Pancreas (tissue), 10 donors: ENCODE results near the gene CREB1. TPM values are rescaled to one million over a fixed set of nuclear protein-coding genes. Genes with fewer than 3 reads are reported as not detected.
"Not testable (repeated sequence)": the region's sequence is repeated elsewhere in the genome, so short reads cannot be mapped to it uniquely, and the experiment has no call there.

Experiments
- ATAC-seq, 4 donors: fragments of 200-7000 bp; cut with Tn5 transposase; one replicate each; pipeline versions ENCODE4 v1.8.0 to v1.9.1; 2020; ENCODE audit warnings: mild to moderate bottlenecking in 4 of 4, moderate library complexity in 4 of 4
- DNase-seq, 6 donors: peaks; one replicate each; pipeline ENCODE4 v3.0.0-alpha.2; 2020
- FAIRE-seq: peaks from 2 replicates; lab custom pipeline; 2012; peaks lifted over from hg19 to GRCh38; lab: Jason Lieb, UNC
- H3K27ac ChIP-seq, 4 donors: fragments of 200-600 bp; sonication (generic); 1 replicate in 3 of 4; 2 replicates in 1 of 4; pipeline versions ENCODE4 v1.5.0 to v1.8.0; 2020
- H3K27me3 ChIP-seq, 4 donors: fragments of 200-600 bp; one replicate each; pipeline ENCODE4 v1.8.0; 2021
- H3K36me3 ChIP-seq, 3 donors: fragments of 200-600 bp; sonication (generic) in 1 of 3; one replicate each; pipeline versions ENCODE4 v1.5.0 to v1.8.0; 2020 to 2021
- H3K4me1 ChIP-seq, 3 donors: fragments of 200-600 bp; one replicate each; pipeline ENCODE4 v1.8.0; 2021
- H3K4me3 ChIP-seq, 4 donors: fragments of 200-600 bp; sonication (generic) in 2 of 4; one replicate each; pipeline versions ENCODE4 v1.5.0 to v1.8.0; 2020 to 2021
- H3K9me3 ChIP-seq, 4 donors: fragments of 200-600 bp; one replicate each; pipeline ENCODE4 v1.8.0; 2021
- CTCF ChIP-seq, 4 donors: fragments of 200-600 bp; sonication (generic) in 3 of 4; IDR thresholded peaks; one replicate each; pipeline versions ENCODE4 v1.5.0 to v1.8.0; 2021; ENCODE audit warnings: antibody characterized with exemption in 4 of 4
- WGBS, 2 donors: extraction: QIAGEN DNeasy Blood & Tissue Kit; methylation state at CpG; one replicate each; pipeline ENCODE4 v1.1.7; 2013; 5-methylcytosine and 5-hydroxymethylcytosine counted together
- intact Hi-C, 3 donors: fragments of 100-400 bp; cut with DNase I; formaldehyde crosslinking; loops; one replicate each; pipeline versions ENCODE4 v1.11.1 to v1.14.2; 2022
- polyA plus RNA-seq, 2 donors: library from polyadenylated mRNA; stranded (reverse); fragments of 200-250 nt; gene quantifications; one replicate each; pipeline ENCODE4 v1.2.3, GENCODE V29; 2013
- total RNA-seq, 6 donors: library from RNA; stranded (reverse); fragmentation: NEBNext Ultra II Directional in 4 of 6; extraction: Animal tissue kit (Norgen Biotek cat#: 25700) in 4 of 6; gene quantifications; one replicate each; pipeline versions ENCODE4 v1.2.1 to v1.2.4, GENCODE V29; 2021 to 2023
- donor health status: healthy with polysubstance abuse.
- donor health status: DM: no; HTN: no; CAD: no; lungs with moderate emphysema.
- donor health status: DM: no; HTN: no; CAD: no.
- donor health status: control.
- donor health status: control.
- donor health status: Bipolar disorder and iron deficiency.
- donor health status: DM: yes; HTN: yes; CAD: no.
- donor health status: DM: no; HTN: no; CAD: no.
- donor health status: DM: no; HTN: no; CAD: no.
- donor health status: DM: yes; HTN: yes; CAD: no.

The CREB1 gene
- total and polyA plus RNA-seq, 8 donors: 3.2 to 36.4 (median 19.1) TPM

GRCh38 chr2:207490441-207490840 lies 39.3 kb upstream of the CREB1 start:
- intact Hi-C loops: no loop called here
- H3K36me3 ChIP-seq: no peaks in the 10 kb centered on the region
- no peak for FAIRE-seq

GRCh38 chr2:207491086-207491485 lies 38.7 kb upstream of the CREB1 start:
- H3K27me3 ChIP-seq: no peaks in the 10 kb centered on the region
- intact Hi-C loops: no loop called here
- H3K27ac ChIP-seq: no peak overlapping the region
- DNase-seq (no peak), FAIRE-seq (no peak), ATAC-seq (no peak)
- WGBS, 2 donors: 72 to 77% methylated on average over 2 of the region's 2 CpGs
- no peak overlapping the region for H3K4me3 ChIP-seq
- no peaks in the 10 kb centered on the region for H3K9me3 ChIP-seq
- no peak for TF ChIP-seq CTCF (IDR thresholded peaks at IDR 0.05)
- no peaks in the 10 kb centered on the region for H3K36me3 ChIP-seq
- no peaks in the 10 kb centered on the region for H3K4me1 ChIP-seq

More at GRCh38 chr2:207490441-207490840, 39.3 kb upstream of the CREB1 start:
- H3K27ac ChIP-seq: no peak overlapping the region
- no peak overlapping the region for H3K4me3 ChIP-seq
- H3K4me1 ChIP-seq: no peaks in the 10 kb centered on the region
- no peak for TF ChIP-seq CTCF (IDR thresholded peaks at IDR 0.05)
- DNase-seq: no peak
- ATAC-seq: no peak
- 81 to 85% methylated on average over 3 of the region's 3 CpGs for WGBS, 2 donors
- H3K9me3 ChIP-seq: no peaks in the 10 kb centered on the region
- no peaks in the 10 kb centered on the region for H3K27me3 ChIP-seq

GRCh38 chr2:207491956-207492355 lies 37.8 kb upstream of the CREB1 start:
- intact Hi-C loops: no loop called here
- WGBS, 2 donors: 61 to 85% methylated on average over 5 of the region's 5 CpGs
- no peaks in the 10 kb centered on the region for H3K9me3 ChIP-seq

GRCh38 chr2:207492461-207492860 lies 37.3 kb upstream of the CREB1 start:
- no peaks in the 10 kb centered on the region for H3K4me1 ChIP-seq
- no peak for ATAC-seq
- no peaks in the 10 kb centered on the region for H3K9me3 ChIP-seq
- no peak for TF ChIP-seq CTCF (IDR thresholded peaks at IDR 0.05)
- intact Hi-C loops: no loop called here
- no peak for DNase-seq
- H3K4me3 ChIP-seq: no peak overlapping the region
- 63 to 69% methylated on average over 1 of the region's 1 CpG for WGBS, 2 donors
- no peaks in the 10 kb centered on the region for H3K27me3 ChIP-seq
- no peak for FAIRE-seq
- no peaks in the 10 kb centered on the region for H3K36me3 ChIP-seq
- H3K27ac ChIP-seq: no peak overlapping the region

More at GRCh38 chr2:207491956-207492355, 37.8 kb upstream of the CREB1 start:
- ATAC-seq (no peak), FAIRE-seq (no peak), DNase-seq (no peak)
- no peaks in the 10 kb centered on the region for H3K36me3 ChIP-seq
- H3K27ac ChIP-seq: no peak overlapping the region
- no peaks in the 10 kb centered on the region for H3K27me3 ChIP-seq
- no peaks in the 10 kb centered on the region for H3K4me1 ChIP-seq
- no peak for TF ChIP-seq CTCF (IDR thresholded peaks at IDR 0.05)
- H3K4me3 ChIP-seq: no peak overlapping the region

- Histone ChIP-seq H3K4me3 (no peak overlapping the region), H3K36me3 (no peaks in the 10 kb centered on the region), H3K27me3 (no peaks in the 10 kb centered on the region), H3K4me1 (no peaks in the 10 kb centered on the region), H3K9me3 (no peaks in the 10 kb centered on the region), H3K27ac (no peak overlapping the region)
- ATAC-seq: no peak
- intact Hi-C loops: no loop called here
- no peak for DNase-seq
- FAIRE-seq: no peak
- 73 to 79% methylated on average over 1 of the region's 1 CpG for whole genome bisulfite sequencing, 2 donors
- TF ChIP-seq CTCF (IDR thresholded peaks at IDR 0.05): no peak
Observed at GRCh38 chr2:207494137-207494536, 35.6 kb upstream of the CREB1 start.

GRCh38 chr2:207496936-207497335 lies 32.8 kb upstream of the CREB1 start:
- intact Hi-C loops, H3K4me1 ChIP-seq, ATAC-seq, H3K27ac ChIP-seq, H3K4me3 ChIP-seq, H3K9me3 ChIP-seq, FAIRE-seq, DNase-seq, H3K27me3 ChIP-seq, H3K36me3 ChIP-seq: not testable (repeated sequence)
- 81 to 83% methylated on average over 12 of the region's 12 CpGs for WGBS, 2 donors
